ENCODE results near the gene SACS. TPM values are rescaled to one million over a fixed set of nuclear protein-coding genes. Genes with fewer than 3 reads are reported as not detected.

Gene SACS
- polyA plus RNA-seq, 3 donors = 1.7 to 2.7 (median 2.2) TPM

DNA sequence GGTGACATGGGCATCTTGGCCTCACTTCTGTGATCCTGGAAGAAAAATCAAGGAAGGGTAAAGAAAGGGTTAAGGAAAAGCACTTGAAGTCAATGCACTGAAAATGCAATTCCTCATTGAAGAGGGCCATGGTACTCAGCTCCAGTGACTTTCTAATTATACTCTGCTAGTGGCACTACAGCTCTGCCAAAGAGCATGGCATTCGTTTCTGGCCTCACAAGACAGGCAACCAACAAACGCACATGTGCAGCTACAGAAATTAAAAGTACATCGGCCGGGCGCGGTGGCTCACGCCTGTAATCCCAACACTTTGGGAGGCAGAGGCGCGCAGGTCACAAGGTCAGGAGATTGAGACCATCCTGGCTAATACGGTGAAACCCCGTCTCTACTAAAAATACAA lies 21.8 kb downstream of the SACS start:
- H4K20me1 ChIP-seq (ENCODE audit: insufficient read depth, low read length) = no peaks in the 10 kb centered on the region
- H3K4me1 ChIP-seq (ENCODE audit: control insufficient read depth in 1 of 2, insufficient read depth in 2 of 2, low read length in 2 of 2) = no peaks in the 10 kb centered on the region
- H3K9ac ChIP-seq (ENCODE audit: insufficient read depth, low read length, poor library complexity, severe bottlenecking) = no peak overlapping the region
- no peak overlapping the region for H2AFZ ChIP-seq (ENCODE audit: insufficient read depth, low read depth, low read length, poor library complexity, severe bottlenecking)
- peaks cover 3% of the 10 kb centered on the region in 3 donors for H3K27me3 Mint-ChIP-seq (ENCODE audit: low read depth in 3 of 3)
- WGBS (ENCODE audit: insufficient coverage) = 97% methylated on average over 8 of the region's 11 CpGs
- H3K27ac ChIP-seq (ENCODE audit: low read depth in 1 of 2, low read length in 2 of 2) = no peak overlapping the region
- H3K4me2 ChIP-seq (replicated peaks; ENCODE audit: extremely low read depth, low read length, poor library complexity, severe bottlenecking) = no peak overlapping the region
- no peak for DNase-seq
- no peaks in the 10 kb centered on the region for H3K4me1 Mint-ChIP-seq
- no peaks in the 10 kb centered on the region for H3K36me3 ChIP-seq (replicated peaks in 1 of 2; ENCODE audit: control insufficient read depth in 1 of 2, insufficient read depth in 2 of 2, low read length in 2 of 2)
- TF ChIP-seq, protein P1, sequence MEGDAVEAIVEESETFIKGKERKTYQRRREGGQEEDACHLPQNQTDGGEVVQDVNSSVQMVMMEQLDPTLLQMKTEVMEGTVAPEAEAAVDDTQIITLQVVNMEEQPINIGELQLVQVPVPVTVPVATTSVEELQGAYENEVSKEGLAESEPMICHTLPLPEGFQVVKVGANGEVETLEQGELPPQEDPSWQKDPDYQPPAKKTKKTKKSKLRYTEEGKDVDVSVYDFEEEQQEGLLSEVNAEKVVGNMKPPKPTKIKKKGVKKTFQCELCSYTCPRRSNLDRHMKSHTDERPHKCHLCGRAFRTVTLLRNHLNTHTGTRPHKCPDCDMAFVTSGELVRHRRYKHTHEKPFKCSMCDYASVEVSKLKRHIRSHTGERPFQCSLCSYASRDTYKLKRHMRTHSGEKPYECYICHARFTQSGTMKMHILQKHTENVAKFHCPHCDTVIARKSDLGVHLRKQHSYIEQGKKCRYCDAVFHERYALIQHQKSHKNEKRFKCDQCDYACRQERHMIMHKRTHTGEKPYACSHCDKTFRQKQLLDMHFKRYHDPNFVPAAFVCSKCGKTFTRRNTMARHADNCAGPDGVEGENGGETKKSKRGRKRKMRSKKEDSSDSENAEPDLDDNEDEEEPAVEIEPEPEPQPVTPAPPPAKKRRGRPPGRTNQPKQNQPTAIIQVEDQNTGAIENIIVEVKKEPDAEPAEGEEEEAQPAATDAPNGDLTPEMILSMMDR (IDR thresholded peaks at IDR 0.05) = no peak
- no peaks in the 10 kb centered on the region for H3K27me3 ChIP-seq (ENCODE audit: control insufficient read depth in 2 of 2, insufficient read depth in 2 of 2, low read length in 2 of 2)
- no peak overlapping the region for H3K4me3 Mint-ChIP-seq
- H3K4me3 ChIP-seq (replicated peaks in 1 of 3; ENCODE audit: low read depth in 2 of 3, low read length in 3 of 3) = no peak overlapping the region
- H3K9me3 Mint-ChIP-seq = peaks cover 0 to 6% (median 0%) of the 10 kb centered on the region in 7 donors
- no peaks in the 10 kb centered on the region for H3K36me3 Mint-ChIP-seq
- intact Hi-C loops (cut with micrococcal nuclease) = no loop called here
- H3K27ac Mint-ChIP-seq = no peak overlapping the region
- H3K79me2 ChIP-seq (ENCODE audit: insufficient read depth, low read length) = no peaks in the 10 kb centered on the region
- no peaks in the 10 kb centered on the region for H3K9me3 ChIP-seq (replicated peaks in 1 of 2; ENCODE audit: control insufficient read depth in 1 of 2, insufficient read depth in 1 of 2, low read length in 2 of 2)

DNA sequence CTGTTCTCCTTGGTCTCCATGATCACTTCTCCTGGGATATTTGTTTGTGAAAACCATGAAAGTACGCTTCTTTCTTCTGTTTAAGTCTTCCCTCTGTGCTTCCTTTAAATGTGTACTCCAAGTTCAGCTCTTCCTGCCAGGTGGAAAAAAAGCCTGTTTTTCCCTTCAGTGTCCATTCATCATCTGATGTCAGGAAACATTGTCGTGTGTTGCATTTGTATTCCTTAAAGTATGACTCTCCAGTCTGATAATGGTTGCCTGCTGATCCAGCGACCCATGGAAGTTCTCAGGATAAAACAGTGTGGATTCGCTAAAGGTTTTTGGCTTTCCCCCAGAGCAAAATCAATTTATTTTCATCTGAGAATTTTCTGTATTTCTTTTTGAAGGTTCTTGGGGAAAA lies 22.3 kb downstream of the SACS start:
- peaks cover 0 to 6% (median 0%) of the 10 kb centered on the region in 7 donors for H3K9me3 Mint-ChIP-seq
- H3K4me2 ChIP-seq (replicated peaks; ENCODE audit: extremely low read depth, low read length, poor library complexity, severe bottlenecking) = no peak overlapping the region

More for the DNA sequence above, 22.3 kb downstream of the SACS start:
- DNase-seq = no peak
- H3K36me3 Mint-ChIP-seq = no peaks in the 10 kb centered on the region
- no peaks in the 10 kb centered on the region for H4K20me1 ChIP-seq (ENCODE audit: insufficient read depth, low read length)
- no peaks in the 10 kb centered on the region for H3K27me3 ChIP-seq (ENCODE audit: control insufficient read depth in 2 of 2, insufficient read depth in 2 of 2, low read length in 2 of 2)
- H3K4me3 ChIP-seq (replicated peaks in 1 of 3; ENCODE audit: low read depth in 2 of 3, low read length in 3 of 3) = no peak overlapping the region
- intact Hi-C loops (cut with micrococcal nuclease) = no loop called here
- no peaks in the 10 kb centered on the region for H3K9me3 ChIP-seq (replicated peaks in 1 of 2; ENCODE audit: control insufficient read depth in 1 of 2, insufficient read depth in 1 of 2, low read length in 2 of 2)
- no peaks in the 10 kb centered on the region for H3K79me2 ChIP-seq (ENCODE audit: insufficient read depth, low read length)
- H3K4me1 Mint-ChIP-seq = no peaks in the 10 kb centered on the region
- WGBS (ENCODE audit: insufficient coverage) = 65% methylated on average over 2 of the region's 4 CpGs
- no peak overlapping the region for H3K4me3 Mint-ChIP-seq
- no peak overlapping the region for H3K9ac ChIP-seq (ENCODE audit: insufficient read depth, low read length, poor library complexity, severe bottlenecking)
- H3K36me3 ChIP-seq (replicated peaks in 1 of 2; ENCODE audit: control insufficient read depth in 1 of 2, insufficient read depth in 2 of 2, low read length in 2 of 2) = no peaks in the 10 kb centered on the region
- H3K27ac ChIP-seq (ENCODE audit: low read depth in 1 of 2, low read length in 2 of 2) = no peak overlapping the region
- no peak overlapping the region for H3K27ac Mint-ChIP-seq
- H2AFZ ChIP-seq (ENCODE audit: insufficient read depth, low read depth, low read length, poor library complexity, severe bottlenecking) = no peak overlapping the region
- H3K27me3 Mint-ChIP-seq (ENCODE audit: low read depth in 3 of 3) = peaks cover 3% of the 10 kb centered on the region in 3 donors
- TF ChIP-seq, protein P1 (IDR thresholded peaks at IDR 0.05) = no peak
- no peaks in the 10 kb centered on the region for H3K4me1 ChIP-seq (ENCODE audit: control insufficient read depth in 1 of 2, insufficient read depth in 2 of 2, low read length in 2 of 2)
